GM19035 (cell line): Measurements from ENCODE around the gene ARVCF.

Experiments used
- ATAC-seq: cut with Tn5 transposase; IDR thresholded peaks from one replicate; pipeline ENCODE4 v1.9.1; 2021; ENCODE audit not compliant: unreplicated experiment

The ARVCF gene, protein sequence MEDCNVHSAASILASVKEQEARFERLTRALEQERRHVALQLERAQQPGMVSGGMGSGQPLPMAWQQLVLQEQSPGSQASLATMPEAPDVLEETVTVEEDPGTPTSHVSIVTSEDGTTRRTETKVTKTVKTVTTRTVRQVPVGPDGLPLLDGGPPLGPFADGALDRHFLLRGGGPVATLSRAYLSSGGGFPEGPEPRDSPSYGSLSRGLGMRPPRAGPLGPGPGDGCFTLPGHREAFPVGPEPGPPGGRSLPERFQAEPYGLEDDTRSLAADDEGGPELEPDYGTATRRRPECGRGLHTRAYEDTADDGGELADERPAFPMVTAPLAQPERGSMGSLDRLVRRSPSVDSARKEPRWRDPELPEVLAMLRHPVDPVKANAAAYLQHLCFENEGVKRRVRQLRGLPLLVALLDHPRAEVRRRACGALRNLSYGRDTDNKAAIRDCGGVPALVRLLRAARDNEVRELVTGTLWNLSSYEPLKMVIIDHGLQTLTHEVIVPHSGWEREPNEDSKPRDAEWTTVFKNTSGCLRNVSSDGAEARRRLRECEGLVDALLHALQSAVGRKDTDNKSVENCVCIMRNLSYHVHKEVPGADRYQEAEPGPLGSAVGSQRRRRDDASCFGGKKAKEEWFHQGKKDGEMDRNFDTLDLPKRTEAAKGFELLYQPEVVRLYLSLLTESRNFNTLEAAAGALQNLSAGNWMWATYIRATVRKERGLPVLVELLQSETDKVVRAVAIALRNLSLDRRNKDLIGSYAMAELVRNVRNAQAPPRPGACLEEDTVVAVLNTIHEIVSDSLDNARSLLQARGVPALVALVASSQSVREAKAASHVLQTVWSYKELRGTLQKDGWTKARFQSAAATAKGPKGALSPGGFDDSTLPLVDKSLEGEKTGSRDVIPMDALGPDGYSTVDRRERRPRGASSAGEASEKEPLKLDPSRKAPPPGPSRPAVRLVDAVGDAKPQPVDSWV

DNA sequence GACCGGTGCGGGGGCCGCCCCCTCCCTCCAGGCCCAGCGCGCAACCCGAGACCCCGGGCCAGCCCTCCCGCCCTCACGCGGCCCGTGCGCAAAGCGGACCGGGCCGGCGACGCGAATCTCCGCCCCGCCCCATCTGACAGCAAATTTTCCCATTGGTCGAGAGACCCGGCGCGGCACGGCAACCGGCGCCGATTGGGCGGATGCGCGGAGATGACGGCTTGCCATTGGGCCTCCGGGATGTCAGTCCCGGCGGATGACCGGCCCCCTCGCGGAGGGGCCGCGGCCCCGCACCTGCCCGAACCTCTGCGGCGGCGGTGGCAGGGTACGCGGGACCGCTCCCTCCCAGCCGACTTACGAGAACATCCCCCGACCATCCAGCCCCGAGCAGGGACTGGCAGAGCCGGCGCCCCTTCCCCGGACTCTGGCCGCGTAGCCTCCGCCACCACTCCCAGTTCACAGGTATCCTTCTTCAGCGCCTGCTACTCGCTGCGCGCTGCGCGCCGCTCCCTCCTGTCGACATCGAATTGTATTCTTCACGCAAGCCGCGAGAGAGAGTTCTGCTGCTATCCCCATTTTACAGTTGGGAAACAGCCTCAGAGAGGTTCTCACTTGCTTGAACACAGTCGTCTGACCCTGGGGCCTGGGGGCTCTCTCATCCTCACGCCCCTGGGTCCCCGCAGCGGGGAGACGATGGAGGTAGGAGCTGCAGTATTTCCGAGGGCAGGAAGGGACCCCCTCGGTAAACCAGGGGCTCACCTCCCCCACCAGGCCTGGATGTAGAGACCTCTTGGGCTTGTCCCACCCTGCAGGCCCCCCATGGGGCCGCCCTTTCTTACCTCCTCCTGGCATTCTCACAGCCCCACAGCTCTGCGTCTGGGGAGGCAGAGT, at the start of gene ARVCF:
ARVCF (minus strand) TSS at position 90 of the 888 bp plus-strand sequence. CDS start 26,029 bp downstream, outside the sequence.
- peak; percentile 61 for ATAC-seq

DNA sequence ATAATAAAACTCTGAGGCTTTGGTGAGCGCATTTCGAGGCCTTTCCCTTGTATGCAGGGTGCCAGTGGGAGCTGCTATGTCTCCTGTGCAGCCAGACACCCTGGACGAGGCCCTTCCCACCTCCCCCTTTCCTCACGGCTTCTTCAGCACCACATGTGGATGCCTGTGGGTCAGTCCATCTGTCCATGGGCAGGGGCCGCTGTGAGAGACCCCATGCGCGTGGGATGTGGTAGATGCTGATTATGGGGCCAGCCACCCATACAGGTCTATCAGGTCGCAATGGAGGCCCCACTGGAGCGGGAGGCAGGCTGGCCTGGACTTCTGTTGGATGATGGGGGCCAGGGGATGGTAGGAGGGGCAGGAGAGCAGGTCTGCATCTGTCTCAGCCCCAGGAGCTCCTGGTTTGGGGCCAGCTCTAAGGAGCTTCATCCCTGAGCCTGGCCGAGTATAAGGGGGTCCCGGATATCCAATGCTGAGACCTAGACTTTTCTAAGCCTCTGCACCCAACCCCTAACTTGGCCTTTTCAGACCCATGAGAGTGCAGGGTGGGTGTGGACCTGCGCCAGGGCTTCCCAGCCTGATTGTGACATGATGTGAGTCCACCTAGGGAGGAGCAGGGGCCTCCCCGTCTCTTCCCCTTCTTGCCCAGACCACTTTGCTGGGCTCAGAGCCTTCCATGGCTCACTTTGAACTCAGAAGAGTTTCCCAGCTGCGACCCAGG, 49.4 kb upstream of the ARVCF start:
- ATAC-seq, result no peak

- ATAC-seq, result no peak
Measured at GRCh38 chr22:20064545-20065262, 48.1 kb upstream of the ARVCF start.

DNA sequence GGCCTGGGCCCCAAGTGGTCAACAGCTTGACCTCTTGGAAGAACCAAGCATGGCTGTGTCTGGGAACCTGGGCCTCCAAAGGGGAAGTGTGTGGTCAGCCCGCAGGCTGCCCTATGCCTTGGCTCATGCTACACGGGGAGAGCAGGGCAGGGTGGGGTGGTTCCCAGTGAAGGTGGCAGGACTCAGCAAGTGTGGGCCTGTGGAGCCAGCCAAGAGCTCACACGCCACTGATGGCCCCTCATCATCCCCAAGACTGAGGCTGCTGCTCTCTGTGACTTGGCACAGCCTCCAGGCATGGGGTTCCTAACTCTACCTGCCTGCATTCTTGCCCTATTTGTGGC, 47.5 kb upstream of the ARVCF start:
- ATAC-seq, result no peak

DNA sequence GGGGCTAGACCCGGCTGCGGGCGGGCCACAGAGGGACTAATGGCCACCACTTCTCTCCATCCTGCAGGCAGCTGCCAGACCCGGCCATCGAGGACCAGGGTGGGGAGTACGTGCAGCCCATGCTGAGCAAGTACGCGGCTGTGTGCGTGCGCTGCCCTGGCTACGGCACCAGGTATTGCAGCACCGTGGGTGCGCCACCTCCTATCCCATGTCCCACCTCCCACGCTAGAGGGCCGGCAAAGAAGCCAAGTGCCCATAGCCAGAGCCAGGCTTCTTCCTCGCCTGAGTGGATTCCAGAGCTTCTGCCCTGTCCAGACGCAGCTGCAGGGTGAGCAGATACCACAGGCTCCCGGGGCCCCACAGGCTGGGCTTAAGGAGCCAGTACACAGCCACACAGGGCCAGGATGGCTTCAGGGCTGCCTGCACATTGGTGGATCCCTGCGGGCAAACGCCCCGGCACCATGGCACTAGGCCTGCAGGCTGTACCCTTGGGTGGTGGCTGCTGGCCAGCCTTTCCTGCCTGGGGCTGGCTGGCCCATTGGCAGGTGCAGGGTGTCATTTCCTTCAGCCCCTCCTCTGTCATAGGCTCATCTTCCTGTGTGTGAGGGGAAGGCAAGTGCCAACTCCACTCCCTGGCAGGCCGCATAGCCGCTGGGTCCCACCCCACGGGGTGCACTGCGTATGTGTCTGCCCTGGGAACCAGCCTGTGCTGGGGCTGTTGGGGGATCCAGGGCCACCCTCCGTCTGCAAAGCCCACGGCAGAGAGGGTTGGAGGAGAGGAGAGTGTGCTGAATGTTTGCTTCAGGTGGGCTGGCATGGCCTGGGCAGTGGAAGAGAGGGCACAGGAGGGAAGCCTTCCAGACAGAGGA, 46.9 kb upstream of the ARVCF start:
- ATAC-seq, result no peak

- ATAC-seq, result no peak
Measured at GRCh38 chr22:20062766-20063083, 46.1 kb upstream of the ARVCF start.

DNA sequence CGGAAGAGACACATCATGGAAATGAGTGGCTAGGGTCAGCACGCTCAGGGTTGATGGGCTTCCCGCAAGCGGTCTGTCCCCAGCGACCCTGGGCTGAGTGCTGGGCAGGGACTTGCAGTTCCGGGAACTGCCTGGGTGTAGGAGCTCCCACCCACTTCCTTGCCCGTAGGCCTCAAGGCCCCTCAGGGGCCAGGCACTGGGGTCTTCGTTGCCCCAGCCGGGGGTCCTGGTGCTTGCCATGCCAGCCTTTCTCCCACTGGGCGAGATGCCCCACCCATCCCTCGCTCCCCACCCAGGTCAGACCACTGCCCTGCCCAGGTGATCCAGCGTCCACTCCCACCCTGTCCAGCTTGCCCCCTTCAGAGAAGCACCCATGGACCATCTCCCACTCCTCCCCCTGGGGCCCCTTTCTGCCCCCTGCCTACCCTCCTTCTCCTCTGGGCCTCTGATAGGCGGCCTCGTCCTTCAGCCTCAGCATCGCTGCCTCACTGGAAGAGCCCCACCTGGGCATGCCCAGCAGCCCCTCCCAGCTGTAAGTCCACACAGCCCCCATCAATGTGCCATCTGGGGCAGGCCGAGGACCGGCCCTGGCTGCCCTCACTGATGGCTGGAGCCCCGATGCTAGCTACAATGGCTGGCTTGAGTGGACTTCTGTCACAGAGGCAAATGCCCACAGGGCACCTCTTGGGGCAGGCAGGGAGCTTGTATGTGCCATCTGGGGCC, 45.6 kb upstream of the ARVCF start:
- ATAC-seq, result no peak

DNA sequence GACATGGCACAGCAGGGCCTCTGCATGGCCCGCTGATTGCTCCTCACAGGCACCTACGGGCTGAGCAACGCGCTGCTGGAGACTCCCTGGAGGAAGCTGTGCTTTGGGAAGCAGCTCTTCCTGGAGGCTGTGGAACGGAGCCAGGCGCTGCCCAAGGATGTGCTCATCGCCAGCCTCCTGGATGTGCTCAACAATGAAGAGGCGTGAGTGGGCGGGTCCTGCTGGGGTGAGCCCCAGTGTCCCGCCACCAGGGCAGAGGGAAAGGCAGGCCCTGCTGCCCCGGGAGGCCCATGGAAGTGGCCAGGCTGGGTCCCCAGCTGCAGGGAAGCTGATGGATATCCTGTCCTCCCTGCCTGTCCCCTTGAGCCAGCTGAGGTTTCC, 44.8 kb upstream of the ARVCF start:
- ATAC-seq, result no peak

DNA sequence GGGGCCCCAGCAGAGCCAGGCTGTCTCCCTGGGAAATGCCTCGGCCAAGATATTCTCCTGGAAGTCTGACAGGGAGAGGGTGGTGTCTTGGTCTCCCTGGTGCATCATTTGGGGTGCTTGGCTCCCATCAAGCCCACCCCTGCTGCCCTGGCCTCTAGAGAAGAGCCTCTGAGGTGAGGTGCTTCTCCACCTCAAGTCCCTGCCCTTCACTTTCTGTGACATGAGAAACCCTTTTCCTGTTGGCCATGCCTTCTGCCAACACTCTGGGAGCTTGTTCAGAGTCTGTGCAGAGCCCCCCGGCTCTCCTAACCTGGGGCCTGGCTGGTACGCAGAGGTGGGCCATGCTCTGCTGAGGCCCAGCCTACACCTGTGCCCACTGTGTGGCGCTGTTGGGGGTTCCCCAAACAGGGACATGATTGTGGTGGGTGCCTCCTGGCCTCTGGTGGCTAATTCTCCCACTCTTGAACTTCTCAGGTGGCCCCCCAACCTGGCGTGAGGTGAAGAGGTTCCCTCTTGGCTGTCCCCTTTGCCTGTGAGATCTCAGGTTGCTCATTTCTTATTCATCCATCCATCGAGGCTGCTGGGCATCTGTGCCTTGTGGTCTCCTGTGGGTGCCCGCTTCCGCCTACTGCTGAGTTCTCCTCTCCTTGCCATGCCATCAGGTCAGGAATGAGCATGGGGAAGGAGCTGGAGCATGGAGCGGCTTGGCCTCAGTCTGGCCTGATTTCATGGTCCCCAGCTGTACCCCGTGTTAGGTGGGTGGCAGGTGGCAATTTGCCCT, 44.3 kb upstream of the ARVCF start:
- no peak for ATAC-seq

- no peak for ATAC-seq
Measured at GRCh38 chr22:20058989-20059770, 42.6 kb upstream of the ARVCF start.

- no peak for ATAC-seq
Measured at GRCh38 chr22:20057596-20058268, 41.1 kb upstream of the ARVCF start.

DNA sequence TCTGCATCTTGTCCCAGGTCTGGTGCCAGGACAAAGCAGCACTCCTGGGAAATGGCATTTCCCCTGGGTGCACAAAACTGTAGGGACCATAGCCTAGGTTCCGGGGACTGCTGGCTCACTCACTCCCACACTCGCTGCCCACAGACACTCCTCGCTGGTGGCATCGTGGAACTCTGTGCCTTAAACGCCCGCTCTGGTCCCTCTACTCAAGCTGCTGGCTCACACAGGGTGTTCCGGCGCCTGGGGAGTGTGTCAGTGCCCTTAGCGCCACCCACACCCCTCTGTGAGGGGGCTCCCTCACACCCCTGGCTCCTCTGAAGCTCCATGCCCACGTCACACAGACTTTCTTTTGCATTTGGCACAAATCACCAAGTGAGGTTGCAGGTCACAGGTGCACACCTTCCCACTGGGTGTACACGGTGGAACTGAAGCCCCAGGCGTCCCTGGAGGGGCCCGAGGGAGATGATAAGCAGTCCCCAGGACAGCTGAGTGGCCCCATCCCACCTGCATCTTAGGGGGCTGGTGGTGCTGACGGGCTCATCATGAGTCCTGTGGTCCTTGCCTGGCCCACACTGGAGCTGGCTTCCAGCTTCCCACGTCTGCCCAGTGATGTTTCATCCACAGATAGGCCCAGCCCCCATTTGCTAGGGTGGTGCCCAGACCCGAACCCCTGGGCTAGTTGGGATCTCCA, 40.2 kb upstream of the ARVCF start:
- no peak for ATAC-seq

GRCh38 chr22:20056161-20056560, 39.5 kb upstream of the ARVCF start:
- ATAC-seq, result no peak

- no peak for ATAC-seq
Measured at GRCh38 chr22:20055654-20056053, 39.0 kb upstream of the ARVCF start.

DNA sequence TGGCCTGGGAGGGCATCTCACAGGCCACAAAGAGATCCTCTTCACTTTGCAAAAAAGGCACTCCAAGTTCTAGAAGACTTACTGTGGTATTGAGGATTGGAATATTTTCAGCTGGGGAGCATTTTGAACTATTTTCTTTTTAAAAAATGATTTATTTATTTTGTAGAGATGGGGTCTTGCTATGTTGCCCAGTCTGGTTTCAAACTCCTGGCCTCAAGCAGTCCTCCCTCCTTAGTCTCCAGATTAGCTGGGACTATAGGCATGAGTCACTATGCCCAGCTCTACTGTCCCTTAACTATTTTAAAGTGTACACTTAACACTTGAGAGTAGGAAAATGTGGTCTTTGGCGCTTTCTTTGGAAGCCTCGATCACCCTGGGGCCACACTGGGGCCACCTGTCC, 38.5 kb upstream of the ARVCF start:
- no peak for ATAC-seq

DNA sequence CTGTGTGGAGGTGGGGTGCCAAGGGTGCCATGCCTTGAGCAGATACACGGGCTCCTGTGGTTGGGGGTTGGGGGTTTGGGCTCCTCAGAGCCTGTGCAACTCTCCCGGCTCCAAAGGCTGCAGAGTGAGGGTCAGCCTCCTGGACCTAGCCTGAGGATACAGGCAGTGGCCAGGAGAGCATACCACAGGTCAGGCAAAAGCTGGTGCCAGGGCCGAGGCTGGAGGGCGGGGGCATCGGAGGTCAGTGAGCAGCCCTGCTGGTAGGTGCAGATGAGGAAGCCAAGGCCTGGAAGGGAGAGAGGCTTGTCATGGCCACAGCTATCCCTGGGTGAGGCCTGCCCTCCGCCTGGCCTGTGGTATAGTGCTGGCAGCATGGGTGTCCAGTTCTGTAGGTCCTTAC, 37.9 kb upstream of the ARVCF start:
- ATAC-seq, result no peak
